NCI-H146 (cell line): Measurements from ENCODE around the gene OR51G2.
"Not testable (repeated sequence)": the region's sequence is repeated elsewhere in the genome, so short reads cannot be mapped to it uniquely, and the experiment has no call there.

Experiments used
- DNase-seq: peaks from one replicate; lab custom pipeline; 2025; lab: John Stamatoyannopoulos, UW

Gene OR51G2, protein sequence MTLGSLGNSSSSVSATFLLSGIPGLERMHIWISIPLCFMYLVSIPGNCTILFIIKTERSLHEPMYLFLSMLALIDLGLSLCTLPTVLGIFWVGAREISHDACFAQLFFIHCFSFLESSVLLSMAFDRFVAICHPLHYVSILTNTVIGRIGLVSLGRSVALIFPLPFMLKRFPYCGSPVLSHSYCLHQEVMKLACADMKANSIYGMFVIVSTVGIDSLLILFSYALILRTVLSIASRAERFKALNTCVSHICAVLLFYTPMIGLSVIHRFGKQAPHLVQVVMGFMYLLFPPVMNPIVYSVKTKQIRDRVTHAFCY

DNA sequence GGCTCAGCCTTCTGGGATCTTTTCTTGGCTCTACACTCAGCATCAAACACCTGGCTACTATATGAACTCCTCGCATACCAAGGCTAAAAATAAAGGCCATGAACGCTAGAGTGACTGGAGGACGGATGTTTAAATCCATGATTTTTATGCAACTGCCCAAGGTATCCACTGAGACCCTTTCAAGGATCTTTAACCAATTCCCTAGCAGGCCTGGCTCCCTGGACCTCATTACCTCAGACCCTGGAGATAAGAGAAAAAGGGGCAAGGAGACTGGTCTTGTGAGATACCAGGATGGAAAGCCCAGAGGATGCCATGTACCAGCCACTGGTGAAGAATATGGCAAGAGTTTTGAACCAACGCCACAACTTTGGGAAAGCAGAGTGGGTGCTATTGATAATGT lies at the start of gene OR51G2:
Gene OR51G2 (minus strand): TSS at position 101 of the 400 bp plus-strand sequence. CDS start 3,687 bp downstream, outside the sequence.
- no peak for DNase-seq

DNA sequence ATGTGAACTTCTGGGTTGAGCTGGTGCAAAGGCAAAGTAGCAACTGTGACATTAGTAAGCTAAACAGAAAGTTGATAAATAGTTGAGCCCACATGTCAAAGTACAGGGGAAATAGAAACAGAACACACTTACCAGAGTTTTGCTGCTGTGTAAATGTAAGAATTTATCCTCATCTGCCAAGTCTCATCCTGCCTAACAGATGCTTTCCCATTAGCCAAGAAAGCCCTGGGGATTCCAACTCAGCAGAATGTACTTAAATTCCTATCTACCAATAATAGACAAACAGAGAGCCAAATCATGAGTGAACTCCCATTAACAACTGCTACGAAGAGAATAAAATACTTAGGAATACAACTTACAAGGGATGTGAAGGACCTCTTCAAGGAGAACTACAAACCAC lies 43.7 kb upstream of the OR51G2 start:
- no peak for DNase-seq

DNA sequence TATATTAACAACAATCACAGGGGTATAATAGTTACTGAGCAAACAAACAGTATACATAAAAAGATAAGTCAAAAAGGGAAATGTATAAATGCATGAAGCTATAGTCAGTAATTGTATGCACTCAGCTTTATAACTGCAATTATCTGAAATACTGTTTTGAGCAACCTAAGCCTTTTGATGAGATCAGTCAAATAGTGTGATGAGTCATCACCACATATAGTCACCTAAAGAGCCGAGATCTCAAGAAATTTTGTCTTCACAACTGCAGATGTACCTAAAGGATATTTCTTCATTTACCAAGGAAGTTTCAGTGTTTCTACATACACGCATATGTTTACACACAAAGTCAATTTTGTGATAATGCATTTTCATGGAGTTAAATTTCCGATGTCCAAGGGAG lies 41.7 kb upstream of the OR51G2 start:
- peak; percentile 52 for DNase-seq

DNA sequence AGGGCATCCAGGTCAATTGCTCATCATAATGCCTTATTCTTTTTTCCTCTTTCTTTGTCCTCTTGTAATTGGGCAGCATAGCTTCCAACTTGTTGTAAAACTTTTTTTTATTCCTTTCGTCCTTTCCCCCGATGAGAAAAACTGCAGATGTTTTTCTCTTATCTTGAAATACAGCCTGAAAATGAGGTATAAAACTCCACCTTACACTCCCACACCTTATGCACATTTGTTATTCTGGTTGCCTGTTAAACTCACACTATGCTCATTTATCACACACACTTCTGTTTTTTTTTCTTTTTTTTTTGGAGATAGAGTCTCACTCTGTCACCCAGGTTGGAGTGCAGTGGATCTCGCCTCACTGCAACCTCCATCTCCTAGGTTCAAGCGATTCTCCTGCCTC lies 38.2 kb upstream of the OR51G2 start:
- no peak for DNase-seq

DNA sequence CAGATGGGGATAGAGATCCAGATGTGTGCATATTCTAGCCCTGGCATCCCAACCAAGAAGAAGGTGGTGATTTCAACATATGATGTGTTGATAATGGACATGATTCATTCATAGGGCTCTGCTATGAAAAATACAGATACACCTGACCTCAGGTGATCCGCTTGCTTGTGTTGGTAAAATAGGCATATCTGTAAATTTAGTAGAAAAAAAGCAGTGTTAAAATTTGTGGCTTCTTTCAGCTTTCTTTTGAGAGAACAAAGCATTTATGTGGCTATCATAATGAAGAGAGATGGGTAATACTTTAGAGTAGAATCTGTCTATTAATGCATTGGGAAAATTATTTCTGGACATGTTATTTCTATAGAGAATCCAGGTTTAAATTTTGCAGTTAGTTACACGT lies 36.5 kb upstream of the OR51G2 start, which contains the start of gene OR51A2:
Gene OR51A2 (minus strand): TSS at position 101 of the 400 bp plus-strand sequence. CDS start 0 bp downstream, at position 101.
- not testable (repeated sequence) for DNase-seq

DNA sequence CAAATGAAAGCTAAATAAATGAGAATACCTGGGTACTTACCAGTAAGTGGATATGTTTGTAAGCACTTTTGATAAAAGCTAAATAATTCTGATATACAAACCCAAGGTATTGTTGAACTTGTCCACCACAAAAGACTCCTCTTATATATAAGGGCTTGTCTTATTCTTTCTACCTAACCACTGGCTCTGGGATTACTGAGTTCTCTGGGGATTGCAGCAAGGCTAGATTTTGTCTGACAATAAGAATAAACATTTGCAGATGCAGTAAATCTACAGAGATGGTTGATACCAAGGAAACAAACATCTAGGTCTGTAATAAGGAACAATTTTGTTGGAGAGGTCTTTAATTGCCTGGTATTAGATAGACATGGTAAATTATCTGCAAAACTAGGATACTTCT lies 28.4 kb upstream of the OR51G2 start, which contains the start of gene OR51A4:
Gene OR51A4 (minus strand): TSS at position 101 of the 400 bp plus-strand sequence. CDS start 505 bp downstream, outside the sequence.
- no peak for DNase-seq

DNA sequence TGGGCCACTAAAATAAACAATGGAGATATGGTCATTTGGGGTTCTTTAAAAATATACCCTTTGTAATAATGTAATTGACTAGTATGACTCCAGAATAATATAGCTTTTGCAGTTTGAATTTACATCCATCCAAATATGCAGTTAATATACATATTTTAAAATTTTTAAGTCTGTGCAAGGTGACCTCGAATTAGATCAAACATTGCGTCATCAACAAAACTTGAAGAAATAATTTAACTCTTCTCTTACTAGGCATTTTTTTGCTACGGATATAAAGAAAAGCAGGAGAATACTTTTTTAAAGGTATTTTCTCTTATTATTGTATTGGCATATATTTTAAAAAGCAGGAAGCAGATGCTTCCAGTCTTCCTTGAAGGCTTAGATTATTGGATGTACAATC lies 17.6 kb upstream of the OR51G2 start:
- DNase-seq: no peak

DNA sequence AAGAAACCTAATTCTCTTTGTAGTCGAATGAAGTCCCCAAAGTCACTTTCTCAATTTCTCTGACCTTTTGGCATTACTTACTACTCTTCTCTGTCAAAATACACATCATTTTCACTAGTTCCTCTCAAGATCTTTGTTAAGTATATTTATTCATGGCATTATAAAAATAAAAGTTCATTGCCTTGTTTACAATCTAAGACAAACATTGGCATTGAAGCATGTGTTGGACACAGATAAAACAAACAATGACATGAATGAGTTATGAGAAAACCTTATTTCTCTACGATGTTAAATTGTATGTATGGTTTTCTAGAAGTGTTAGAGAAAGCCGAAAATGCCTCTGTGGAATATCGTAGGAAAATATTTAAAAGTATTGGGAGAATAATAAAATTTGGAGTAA lies 13.6 kb upstream of the OR51G2 start:
- no peak for DNase-seq

DNA sequence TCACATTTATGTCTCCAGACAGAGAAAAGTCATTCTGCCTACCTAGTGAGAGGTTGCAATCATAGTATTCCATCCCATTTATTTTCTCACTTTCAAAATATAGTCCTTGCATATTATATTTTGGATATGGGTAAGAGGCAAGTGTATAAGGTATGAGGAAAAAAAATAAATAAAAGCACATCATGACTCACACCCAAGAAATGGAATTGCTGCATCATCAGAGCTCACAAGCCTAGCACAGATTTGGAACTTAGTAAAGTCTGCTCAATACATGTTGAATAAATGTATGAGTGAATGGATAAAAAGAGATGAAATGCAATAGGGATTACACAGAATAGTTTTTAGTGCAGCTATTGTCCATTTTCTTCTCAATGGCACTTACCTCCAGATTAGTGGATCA lies 7.5 kb upstream of the OR51G2 start:
- no peak for DNase-seq

DNA sequence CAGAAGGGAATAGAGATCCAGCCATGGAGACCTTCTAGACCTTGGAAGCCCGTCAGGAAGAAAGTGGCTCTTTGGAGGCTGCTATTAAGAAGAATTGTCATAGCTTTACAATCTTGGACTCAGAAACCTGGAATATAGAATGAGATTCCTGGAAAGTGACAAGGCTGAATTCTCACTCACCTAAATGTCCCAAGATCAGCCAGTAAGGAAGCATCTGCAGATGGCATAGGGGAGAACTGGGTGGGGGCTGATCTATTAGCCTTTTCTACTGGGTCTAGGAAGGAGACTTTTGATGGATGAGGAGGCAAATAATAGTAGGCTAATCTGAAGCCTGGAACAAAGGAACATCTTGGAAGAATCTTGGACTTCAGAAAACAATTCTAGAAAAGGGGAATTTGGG lies 5.1 kb upstream of the OR51G2 start, which contains the start of gene OR51G1:
Gene OR51G1 (minus strand): TSS at position 101 of the 400 bp plus-strand sequence. CDS start 0 bp downstream, at position 101.
- no peak for DNase-seq

DNA sequence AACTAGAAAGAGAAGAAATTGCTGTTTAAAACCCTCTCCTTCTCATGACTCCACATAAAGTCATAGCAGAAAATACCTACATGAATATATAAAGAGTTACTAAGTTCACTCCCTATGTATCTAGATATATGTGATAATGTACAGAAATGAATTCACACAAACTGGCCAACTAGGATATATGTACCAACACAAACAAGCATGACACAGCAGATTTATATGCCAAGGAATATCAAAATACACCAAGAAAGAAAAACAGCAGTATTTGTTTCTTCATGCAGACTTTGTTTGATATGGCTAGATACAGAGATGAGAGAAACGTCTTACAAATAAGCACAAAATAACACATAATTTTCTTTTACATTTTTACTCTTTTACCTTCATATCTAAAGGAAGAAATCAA lies 3.2 kb upstream of the OR51G2 start:
- no peak for DNase-seq

DNA sequence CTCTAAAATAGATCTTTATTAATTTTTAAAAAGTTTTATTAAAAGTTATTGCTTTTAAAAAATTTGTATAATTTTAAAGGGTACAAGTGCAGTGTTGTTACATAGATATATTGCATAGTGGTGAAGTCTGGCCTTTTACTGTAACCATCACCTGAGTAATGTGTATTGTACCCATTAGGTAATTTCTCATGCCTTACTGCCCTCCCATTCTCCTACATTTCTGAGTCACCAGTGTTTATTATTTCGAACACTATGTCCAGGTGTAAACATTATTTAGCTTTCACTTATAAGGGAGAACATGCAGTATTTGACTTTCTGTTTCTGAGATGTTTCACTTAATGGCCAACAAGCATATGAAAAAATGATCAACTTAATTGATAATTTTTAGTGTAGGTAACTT lies 2.6 kb upstream of the OR51G2 start:
- no peak for DNase-seq

DNA sequence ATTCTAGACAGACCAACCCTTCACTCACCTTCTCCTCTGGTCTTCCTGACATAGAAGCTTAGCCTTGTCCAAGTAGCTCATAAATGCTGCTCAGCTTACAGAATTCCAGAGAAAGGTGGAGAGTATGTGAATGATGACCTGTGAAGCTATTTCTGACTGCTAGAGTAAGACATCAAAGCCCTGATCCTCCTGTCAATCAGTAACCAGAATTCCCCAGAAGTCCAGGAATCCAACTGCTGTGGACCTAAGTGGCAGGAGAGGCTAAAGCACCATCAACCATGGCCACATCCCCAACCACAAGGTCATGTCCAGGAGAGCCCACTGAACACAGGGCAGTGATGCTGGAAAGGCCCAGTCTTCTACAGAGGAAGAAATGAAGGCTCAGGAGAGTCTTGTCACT lies 2.6 kb downstream of the OR51G2 start:
- no peak for DNase-seq

DNA sequence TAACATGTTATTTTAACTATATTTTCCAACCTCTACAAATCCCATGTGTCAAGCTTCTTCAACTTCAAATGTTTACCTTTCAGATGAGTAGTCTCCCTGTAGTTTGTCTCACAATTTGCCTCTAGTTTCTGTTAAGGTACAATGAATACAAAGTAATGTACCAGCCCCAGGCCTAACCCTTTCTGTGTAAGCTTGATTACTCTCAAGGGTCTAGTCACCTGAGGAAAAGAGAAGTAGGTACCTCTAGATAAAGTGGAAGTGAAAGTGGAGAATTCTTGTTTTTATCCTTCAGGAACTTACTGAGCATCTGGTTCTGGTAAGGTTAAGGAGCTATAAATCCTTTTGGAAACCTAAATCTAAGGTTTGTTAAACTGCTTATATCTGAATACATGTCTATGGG lies 15.7 kb downstream of the OR51G2 start, which contains the start of gene OR51A7:
Gene OR51A7 (plus strand): TSS at position 300 of the 400 bp plus-strand sequence. CDS start 3,587 bp downstream, outside the sequence.
- DNase-seq: no peak

DNA sequence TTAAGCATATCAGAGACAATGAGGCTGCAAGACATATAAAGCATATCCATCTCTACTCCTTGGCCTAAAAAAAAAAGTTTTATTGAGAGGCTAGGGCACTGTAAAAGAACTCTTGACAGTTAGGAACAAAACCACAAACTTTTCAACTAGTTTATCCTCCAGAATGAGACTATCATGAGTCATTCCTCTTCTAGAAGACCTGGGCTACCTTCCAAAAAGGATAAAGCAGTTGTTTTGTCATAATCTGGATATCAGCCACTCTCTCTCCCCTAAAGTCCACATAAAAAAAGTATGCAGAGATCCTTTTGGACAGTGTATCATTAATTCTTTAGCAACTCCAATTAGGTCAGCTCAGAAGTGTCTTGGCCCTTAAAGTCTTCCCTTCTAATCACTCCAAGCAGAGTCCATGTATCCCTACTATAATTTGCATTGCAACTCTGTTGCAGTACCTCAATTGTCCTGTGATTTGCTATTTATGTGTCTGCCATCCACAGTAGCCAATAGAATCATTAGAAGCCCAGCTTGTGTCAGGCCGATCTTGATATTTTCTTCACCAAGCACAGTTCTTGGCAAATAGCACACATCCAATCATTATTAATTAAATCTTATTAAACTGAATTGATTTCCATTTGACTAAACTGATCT lies 27.0 kb downstream of the OR51G2 start:
- DNase-seq: no peak

DNA sequence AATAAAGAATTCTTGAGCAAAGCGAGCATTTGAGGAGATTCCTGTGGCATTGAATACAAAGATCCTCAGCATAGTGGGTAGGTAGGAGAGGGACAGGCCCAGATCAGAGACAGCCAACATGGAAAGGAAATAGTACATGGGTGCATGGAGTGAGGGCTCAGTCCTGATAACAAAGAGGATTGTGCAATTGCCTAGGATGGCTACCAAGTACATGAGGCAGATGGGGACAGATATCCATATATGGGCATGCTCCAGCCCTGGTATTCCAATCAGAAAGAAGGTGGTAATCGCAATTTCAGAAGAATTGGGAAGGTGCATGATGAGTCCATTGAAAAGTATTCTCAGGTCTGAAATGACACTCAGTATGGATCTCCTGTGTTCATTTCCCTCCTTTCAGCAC lies 28.9 kb downstream of the OR51G2 start:
- DNase-seq: no peak

DNA sequence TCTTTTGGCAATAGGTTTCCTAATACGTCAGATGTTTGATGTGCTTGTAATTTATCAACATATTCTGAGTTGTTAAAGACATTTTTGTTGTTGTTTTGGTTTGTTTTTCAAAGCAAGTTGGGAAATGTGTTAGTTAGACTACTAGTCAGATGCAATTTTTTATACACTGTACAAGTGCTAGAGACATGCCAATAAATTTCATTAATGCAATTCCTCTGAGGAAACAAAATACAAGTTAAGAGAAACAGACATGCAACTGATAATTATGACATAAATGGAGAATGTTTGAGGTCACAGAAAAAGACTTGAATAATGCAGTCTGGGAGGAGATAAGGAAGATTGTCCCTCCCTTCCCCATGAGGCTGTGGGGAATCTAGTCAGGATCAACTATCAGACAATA lies 31.6 kb downstream of the OR51G2 start:
- no peak for DNase-seq

DNA sequence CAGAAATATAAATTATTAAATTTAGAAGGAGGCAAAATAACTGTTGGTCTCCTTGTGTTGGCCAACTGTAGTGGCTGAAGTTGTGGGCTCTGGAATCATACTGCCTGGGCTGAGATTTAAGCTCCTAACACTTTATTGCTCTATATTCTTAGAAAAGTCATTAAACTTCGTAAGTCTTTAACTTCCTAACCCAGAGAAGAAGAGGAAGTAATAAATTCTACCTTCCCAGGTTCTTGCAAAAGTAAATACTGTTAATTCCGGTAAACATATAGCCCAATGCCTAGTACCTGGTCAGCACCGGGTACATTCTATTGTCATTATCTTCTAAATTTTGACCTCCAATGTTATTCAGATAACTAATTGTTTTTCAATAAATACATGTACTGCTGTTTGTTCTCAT lies 33.0 kb downstream of the OR51G2 start:
- DNase-seq: no peak

DNA sequence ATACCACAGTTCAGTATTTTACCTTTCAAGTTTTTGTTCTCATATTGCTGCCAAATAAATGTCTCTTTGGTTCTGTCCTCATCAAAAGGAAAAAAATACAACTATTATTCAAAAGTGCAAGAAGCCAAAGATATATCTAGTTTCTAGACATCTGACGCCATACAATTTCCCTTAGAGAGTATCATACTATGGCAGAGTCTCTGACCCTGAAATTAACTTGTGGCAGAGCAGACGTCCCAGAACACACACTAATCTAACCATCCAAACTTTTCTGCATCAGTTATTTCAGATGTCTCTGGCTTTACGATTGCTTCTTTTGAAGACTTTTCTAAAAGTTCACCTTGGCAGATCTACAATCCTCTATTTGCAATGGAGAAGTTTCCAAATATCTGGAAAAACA lies 34.8 kb downstream of the OR51G2 start:
- DNase-seq: no peak

DNA sequence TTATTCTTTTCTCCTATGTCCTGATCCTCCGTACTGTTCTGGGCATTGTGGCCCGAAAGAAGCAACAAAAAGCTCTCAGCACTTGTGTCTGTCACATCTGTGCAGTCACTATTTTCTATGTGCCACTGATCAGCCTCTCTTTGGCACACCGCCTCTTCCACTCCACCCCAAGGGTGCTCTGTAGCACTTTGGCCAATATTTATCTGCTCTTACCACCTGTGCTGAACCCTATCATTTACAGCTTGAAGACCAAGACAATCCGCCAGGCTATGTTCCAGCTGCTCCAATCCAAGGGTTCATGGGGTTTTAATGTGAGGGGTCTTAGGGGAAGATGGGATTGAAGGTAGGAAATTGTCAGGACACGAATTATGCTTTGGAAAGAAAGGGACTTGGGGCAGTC lies 36.6 kb downstream of the OR51G2 start:
- peak; percentile 25 for DNase-seq

DNA sequence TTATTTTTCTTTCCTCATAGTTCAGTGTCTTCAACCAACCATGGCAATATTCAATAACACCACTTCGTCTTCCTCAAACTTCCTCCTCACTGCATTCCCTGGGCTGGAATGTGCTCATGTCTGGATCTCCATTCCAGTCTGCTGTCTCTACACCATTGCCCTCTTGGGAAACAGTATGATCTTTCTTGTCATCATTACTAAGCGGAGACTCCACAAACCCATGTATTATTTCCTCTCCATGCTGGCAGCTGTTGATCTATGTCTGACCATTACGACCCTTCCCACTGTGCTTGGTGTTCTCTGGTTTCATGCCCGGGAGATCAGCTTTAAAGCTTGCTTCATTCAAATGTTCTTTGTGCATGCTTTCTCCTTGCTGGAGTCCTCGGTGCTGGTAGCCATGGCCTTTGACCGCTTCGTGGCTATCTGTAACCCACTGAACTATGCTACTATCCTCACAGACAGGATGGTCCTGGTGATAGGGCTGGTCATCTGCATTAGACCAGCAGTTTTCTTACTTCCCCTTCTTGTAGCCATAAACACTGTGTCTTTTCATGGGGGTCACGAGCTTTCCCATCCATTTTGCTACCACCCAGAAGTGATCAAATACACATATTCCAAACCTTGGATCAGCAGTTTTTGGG lies 37.2 kb downstream of the OR51G2 start, which contains the start of gene OR51T1:
Gene OR51T1 (plus strand): TSS at position 41 of the 641 bp plus-strand sequence. CDS start 0 bp downstream, at position 41.
- peak; percentile 81 for DNase-seq

DNA sequence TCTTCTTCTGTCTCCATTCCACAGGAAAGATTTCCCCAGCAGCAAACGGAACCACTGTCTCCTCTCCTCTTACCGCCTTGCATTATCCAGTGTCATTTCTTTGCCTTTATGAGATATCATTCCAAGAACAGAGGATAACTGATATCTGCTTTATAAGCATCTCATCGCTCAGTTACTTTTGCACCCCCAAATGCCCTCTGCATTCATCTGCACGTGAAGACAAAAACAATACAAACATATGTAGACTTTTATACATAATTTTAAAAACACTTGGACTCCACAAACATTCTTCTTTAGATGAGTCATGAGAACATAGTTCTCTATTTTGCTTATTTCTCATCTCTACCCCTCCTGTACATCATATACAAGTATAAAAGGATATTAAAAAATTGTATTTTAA lies 38.0 kb downstream of the OR51G2 start:
- DNase-seq: no peak

DNA sequence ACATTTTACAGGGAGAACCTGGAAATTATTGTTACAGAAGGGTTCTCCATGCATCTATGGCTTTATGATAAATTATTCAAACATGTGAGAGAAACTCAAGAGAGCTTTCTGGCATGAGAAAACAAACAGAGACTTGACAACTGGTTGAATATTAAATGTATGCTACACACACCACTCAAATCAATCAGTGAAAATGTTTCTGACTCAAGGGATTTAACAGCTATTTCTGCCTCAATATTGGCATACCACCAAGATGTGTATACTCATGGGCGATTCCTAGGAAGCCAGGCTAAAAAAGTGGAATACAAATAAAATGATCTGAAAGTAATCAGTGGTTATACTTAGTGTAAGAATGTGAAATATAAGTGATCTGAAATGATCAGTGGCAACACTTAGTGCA lies 53.3 kb downstream of the OR51G2 start:
- no peak for DNase-seq
